OCI-LY3 (cell line): ENCODE data around the gene ZBED3.
A peak's percentile ranks its signal among the peaks of the same experiment; 100 is the strongest.

ENCODE experiments used
- H2AFZ ChIP-seq: fragments of 200-600, 300-600 bp; shearing (Covaris generic); 2 replicates; pipeline ENCODE4 v1.6.0; 2014; ENCODE audit warnings: antibody characterized with exemption, low read depth, low read length
- H3K27ac ChIP-seq: fragments of 200-600, 300-600 bp; sonication (generic); 2 replicates; pipeline ENCODE4 v1.5.1; 2014; ENCODE audit warnings: mild to moderate bottlenecking, low read length, moderate library complexity, mixed read lengths
- H3K27me3 ChIP-seq: fragments of 200-600, 300-600 bp; sonication (generic); 2 replicates; pipeline ENCODE4 v1.6.1; 2014; ENCODE audit warnings: low read depth, low read length, mixed read lengths
- H3K36me3 ChIP-seq: fragments of 200-600, 300-600 bp; sonication (generic); replicated peaks from 2 replicates; pipeline ENCODE3; 2014; ENCODE audit warnings: low read depth, low read length, mixed read lengths
- H3K4me1 ChIP-seq: fragments of 300-600, 200-600 bp; sonication (generic); 2 replicates; pipeline ENCODE4 v1.6.1; 2014; ENCODE audit warnings: low read length, mixed read lengths
- H3K4me2 ChIP-seq: fragments of 200-600, 300-600 bp; sonication (generic); 2 replicates; pipeline ENCODE4 v1.6.1; 2014; ENCODE audit warnings: low read length, mixed read lengths
- H3K4me3 ChIP-seq: fragments of 300-600, 200-600 bp; sonication (generic); 2 replicates; pipeline ENCODE4 v1.5.1; 2014; ENCODE audit warnings: antibody characterized with exemption, mild to moderate bottlenecking, low read length, moderate library complexity
- H3K79me2 ChIP-seq: fragments of 300-600, 200-600 bp; shearing (Covaris generic); 2 replicates; pipeline ENCODE4 v1.6.1; 2014; ENCODE audit warnings: mild to moderate bottlenecking, low read length, mixed read lengths
- H3K9ac ChIP-seq: fragments of 300-600, 200-600 bp; shearing (Covaris generic); 2 replicates; pipeline ENCODE4 v1.6.0; 2014; ENCODE audit warnings: mild to moderate bottlenecking, low read length, moderate library complexity
- H3K9me3 ChIP-seq: fragments of 200-600, 300-600 bp; shearing (Covaris generic); 2 replicates; pipeline ENCODE4 v1.6.1; 2014; ENCODE audit warnings: low read length, mixed read lengths; ENCODE audit not compliant: insufficient read depth
- H4K20me1 ChIP-seq: fragments of 200-600, 300-600 bp; sonication (generic); 2 replicates; pipeline ENCODE4 v1.6.1; 2016; ENCODE audit warnings: low read length, mixed read lengths; ENCODE audit not compliant: insufficient read depth
- EZH2phosphoT487 ChIP-seq: fragments of 200-600 bp; shearing (Covaris generic); IDR thresholded peaks from 2 replicates; pipeline ENCODE4 v1.6.1; 2018; ENCODE audit warnings: antibody characterized with exemption, mixed run types, low read depth
- TF ChIP-seq, protein P1 (sequence below): fragments of 200-600, 300-600 bp; sonication (generic); IDR thresholded peaks from 2 replicates; pipeline ENCODE4 v1.5.1; 2014; ENCODE audit warnings: antibody characterized with exemption, low read length, low read depth

The ZBED3 gene

DNA sequence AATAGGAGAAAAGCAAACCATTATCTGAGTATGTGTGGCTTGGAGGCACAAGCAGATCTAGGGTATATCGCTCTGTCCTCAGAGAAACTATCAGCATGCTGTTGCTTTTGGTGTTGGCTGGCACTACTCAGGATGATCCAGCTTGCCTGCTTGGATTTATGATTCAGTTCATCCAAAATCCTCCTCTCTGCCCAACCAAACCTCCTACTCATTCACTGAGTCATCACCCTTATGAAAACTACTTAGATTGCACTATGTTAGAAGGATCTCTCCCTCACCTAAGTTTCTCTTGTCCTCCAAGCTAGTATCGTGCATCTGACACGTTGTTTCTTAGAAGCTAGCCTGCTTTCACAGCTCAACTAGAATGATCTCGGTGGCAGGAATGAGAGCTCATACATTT is 14.2 kb upstream of the ZBED3 start:
- no peaks in the 10 kb centered on the region for H3K4me1 ChIP-seq
- H3K4me3 ChIP-seq = no peak overlapping the region
- no peak overlapping the region for H3K9ac ChIP-seq
- H4K20me1 ChIP-seq = no peaks in the 10 kb centered on the region
- H3K27ac ChIP-seq = no peak overlapping the region
- TF ChIP-seq EZH2phosphoT487 = no peak
- TF ChIP-seq, protein P1, sequence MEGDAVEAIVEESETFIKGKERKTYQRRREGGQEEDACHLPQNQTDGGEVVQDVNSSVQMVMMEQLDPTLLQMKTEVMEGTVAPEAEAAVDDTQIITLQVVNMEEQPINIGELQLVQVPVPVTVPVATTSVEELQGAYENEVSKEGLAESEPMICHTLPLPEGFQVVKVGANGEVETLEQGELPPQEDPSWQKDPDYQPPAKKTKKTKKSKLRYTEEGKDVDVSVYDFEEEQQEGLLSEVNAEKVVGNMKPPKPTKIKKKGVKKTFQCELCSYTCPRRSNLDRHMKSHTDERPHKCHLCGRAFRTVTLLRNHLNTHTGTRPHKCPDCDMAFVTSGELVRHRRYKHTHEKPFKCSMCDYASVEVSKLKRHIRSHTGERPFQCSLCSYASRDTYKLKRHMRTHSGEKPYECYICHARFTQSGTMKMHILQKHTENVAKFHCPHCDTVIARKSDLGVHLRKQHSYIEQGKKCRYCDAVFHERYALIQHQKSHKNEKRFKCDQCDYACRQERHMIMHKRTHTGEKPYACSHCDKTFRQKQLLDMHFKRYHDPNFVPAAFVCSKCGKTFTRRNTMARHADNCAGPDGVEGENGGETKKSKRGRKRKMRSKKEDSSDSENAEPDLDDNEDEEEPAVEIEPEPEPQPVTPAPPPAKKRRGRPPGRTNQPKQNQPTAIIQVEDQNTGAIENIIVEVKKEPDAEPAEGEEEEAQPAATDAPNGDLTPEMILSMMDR = no peak
- no peak overlapping the region for H3K4me2 ChIP-seq
- H3K36me3 ChIP-seq = no peaks in the 10 kb centered on the region
- H2AFZ ChIP-seq = no peak overlapping the region
- no peaks in the 10 kb centered on the region for H3K9me3 ChIP-seq
- H3K27me3 ChIP-seq = no peaks in the 10 kb centered on the region
- no peaks in the 10 kb centered on the region for H3K79me2 ChIP-seq

DNA sequence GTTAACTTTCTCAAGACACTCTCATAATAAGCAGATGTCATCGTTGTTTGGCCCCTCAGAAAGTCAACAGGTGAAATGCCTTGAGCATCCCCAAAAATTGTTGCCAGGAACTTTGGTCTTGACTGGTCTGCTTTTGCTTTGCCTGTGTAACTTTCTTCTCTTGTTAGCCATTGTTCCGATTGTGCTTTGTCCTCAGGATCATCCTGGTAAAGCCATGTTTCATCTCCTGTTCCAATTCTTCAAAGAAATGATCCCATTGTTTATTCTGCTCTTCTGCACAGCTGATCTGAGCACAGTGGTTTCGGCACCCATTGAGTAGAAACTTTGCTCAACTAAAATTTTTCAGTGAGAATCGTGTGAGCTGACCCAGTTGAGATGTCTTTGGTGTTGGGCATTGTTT is 8.1 kb upstream of the ZBED3 start:
- Histone ChIP-seq H3K27me3 (no peaks in the 10 kb centered on the region), H3K36me3 (no peaks in the 10 kb centered on the region), H3K4me3 (no peak overlapping the region), H3K9me3 (no peaks in the 10 kb centered on the region), H4K20me1 (no peaks in the 10 kb centered on the region), H2AFZ (no peak overlapping the region), H3K4me1 (no peaks in the 10 kb centered on the region), H3K9ac (no peak overlapping the region), H3K4me2 (no peak overlapping the region), H3K27ac (no peak overlapping the region), H3K79me2 (no peaks in the 10 kb centered on the region)
- TF ChIP-seq EZH2phosphoT487 = no peak
- TF ChIP-seq, protein P1 = no peak

DNA sequence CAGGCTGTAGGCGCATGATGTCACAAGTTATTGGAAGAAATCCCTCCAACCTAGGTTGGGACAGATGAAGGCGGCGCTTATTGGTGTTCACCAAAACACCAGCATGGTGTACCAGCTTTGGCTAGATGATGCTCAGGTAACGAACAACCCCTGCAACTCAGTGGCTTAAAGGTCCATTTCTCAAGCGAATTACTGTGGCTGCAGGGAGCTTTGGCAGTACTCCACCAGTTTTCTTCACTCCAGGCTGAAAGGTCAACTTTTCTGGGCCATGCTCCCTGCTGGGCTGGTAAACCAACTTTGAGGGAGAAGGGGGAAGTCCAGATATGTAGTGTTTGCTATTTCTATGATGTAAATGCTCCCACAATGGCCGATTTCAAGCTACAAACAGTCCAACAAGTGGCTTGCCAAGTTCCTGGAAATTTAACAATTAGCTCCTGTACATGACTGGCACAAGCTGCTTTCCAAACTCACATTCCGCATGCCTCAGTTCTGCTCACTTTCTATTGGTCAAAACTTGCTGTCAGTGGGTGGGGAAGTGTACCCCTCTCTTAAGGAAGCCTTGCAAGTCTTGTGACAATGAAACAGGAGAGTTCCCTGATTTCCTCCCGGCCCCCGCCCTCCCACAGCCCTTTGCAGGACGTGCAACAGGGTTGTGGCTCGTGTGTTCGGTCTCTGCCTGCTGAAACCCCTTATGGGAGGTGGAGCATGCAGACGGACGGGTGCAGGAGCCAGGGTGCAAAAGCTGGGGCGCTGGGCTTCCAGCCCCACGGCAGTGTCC is 588 bp upstream of the ZBED3 start:
- peak overlapping the region; percentile 81 for H3K9ac ChIP-seq
- no peaks in the 10 kb centered on the region for H3K9me3 ChIP-seq
- peak overlapping the region; percentile 73 for H3K27ac ChIP-seq
- H3K36me3 ChIP-seq = peaks cover 7% of the 10 kb centered on the region
- H3K79me2 ChIP-seq = peaks cover 4% of the 10 kb centered on the region
- TF ChIP-seq EZH2phosphoT487 = no peak
- TF ChIP-seq, protein P1 = no peak
- peak overlapping the region; percentile 73 for H3K4me2 ChIP-seq
- H3K27me3 ChIP-seq = no peaks in the 10 kb centered on the region
- no peaks in the 10 kb centered on the region for H4K20me1 ChIP-seq
- peak overlapping the region; percentile 90 for H3K4me3 ChIP-seq
- peaks cover 10% of the 10 kb centered on the region for H3K4me1 ChIP-seq
- peak overlapping the region; percentile 70 for H2AFZ ChIP-seq

DNA sequence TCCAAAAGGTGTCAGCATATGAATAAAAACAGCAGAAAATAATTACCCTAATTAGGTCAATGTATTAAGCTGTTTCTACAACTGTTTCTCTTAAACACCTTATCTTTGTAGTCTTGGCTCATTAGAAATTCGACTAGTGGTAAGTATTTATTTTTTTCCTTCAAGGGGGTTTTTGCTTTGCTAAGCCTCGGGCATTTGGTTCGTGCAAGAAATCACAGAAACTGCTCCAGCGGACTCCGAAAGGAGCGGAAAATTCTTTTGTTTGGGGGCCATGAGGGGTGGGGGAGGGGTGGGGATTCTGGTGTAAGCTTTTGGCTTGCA is 757 bp downstream of the ZBED3 start:
- Histone ChIP-seq H4K20me1 (no peaks in the 10 kb centered on the region), H3K4me2 (peak overlapping the region; percentile 73), H3K27ac (peak overlapping the region; percentile 73), H3K9me3 (no peaks in the 10 kb centered on the region), H2AFZ (peak overlapping the region; percentile 77), H3K9ac (peak overlapping the region; percentile 81), H3K79me2 (peaks cover 4% of the 10 kb centered on the region), H3K36me3 (peaks cover 10% of the 10 kb centered on the region), H3K27me3 (no peaks in the 10 kb centered on the region), H3K4me3 (peak overlapping the region; percentile 90), H3K4me1 (peaks cover 10% of the 10 kb centered on the region)
- TF ChIP-seq, protein P1 = no peak
- no peak for TF ChIP-seq EZH2phosphoT487
